ENCODE data around the gene PPP2R2C.

DNA sequence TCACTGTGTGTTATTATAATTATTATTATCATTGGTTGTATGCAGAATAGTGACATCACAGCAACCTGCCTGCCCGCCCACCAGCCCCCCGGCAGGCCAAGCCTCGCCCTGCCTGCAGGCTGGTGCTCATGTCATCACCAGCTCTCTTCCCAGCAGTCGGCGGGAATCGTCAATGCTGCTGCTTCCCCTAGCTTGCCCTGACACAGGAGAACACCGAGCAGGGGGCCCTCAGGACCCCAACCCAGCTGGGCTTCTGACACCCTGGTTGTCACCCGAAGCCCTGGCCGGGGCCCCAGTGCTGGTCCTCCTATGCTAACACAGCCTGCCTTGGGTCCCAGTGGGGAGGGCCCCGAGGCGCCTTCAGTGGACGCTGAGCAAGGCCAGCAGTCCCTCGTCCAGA, 100.6 kb downstream of the PPP2R2C start:
- TF ChIP-seq, protein P1, sequence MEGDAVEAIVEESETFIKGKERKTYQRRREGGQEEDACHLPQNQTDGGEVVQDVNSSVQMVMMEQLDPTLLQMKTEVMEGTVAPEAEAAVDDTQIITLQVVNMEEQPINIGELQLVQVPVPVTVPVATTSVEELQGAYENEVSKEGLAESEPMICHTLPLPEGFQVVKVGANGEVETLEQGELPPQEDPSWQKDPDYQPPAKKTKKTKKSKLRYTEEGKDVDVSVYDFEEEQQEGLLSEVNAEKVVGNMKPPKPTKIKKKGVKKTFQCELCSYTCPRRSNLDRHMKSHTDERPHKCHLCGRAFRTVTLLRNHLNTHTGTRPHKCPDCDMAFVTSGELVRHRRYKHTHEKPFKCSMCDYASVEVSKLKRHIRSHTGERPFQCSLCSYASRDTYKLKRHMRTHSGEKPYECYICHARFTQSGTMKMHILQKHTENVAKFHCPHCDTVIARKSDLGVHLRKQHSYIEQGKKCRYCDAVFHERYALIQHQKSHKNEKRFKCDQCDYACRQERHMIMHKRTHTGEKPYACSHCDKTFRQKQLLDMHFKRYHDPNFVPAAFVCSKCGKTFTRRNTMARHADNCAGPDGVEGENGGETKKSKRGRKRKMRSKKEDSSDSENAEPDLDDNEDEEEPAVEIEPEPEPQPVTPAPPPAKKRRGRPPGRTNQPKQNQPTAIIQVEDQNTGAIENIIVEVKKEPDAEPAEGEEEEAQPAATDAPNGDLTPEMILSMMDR (IDR thresholded peaks at IDR 0.05): no peak
- TF ChIP-seq POLR2A (IDR thresholded peaks at IDR 0.05) (no peak), EP300 (IDR thresholded peaks at IDR 0.05) (no peak)
